Measurements from ENCODE around the gene NPTXR. TPM values are rescaled to one million over a fixed set of nuclear protein-coding genes. Genes with fewer than 3 reads are reported as not detected.
A peak's percentile ranks its signal among the peaks of the same experiment; 100 is the strongest.

NPTXR gene
- total and polyA plus RNA-seq, 5 donors, result 23.8 to 51.1 (median 32.3) TPM

GRCh38 chr22:38782402-38783094 lies 61.3 kb downstream of the NPTXR start:
- H3K27me3 ChIP-seq (ENCODE audit: control insufficient read depth, insufficient read depth), result no peaks in the 10 kb centered on the region
- no peak overlapping the region for H3K4me3 ChIP-seq (ENCODE audit: low read length)
- peak; percentile 11 to 19 for ATAC-seq
- no peak for DNase-seq
- H3K9me3 ChIP-seq (ENCODE audit: control insufficient read depth, low read length), result no peaks in the 10 kb centered on the region
- 55% methylated on average over 13 of the region's 13 CpGs for WGBS
- no peak overlapping the region for H3K27ac ChIP-seq (ENCODE audit: low read length)
- H3K4me1 ChIP-seq (ENCODE audit: control insufficient read depth, insufficient read depth, low read length), result peaks cover 14% of the 10 kb centered on the region
- intact Hi-C loops (cut with DNase I), result no loop called here

DNA sequence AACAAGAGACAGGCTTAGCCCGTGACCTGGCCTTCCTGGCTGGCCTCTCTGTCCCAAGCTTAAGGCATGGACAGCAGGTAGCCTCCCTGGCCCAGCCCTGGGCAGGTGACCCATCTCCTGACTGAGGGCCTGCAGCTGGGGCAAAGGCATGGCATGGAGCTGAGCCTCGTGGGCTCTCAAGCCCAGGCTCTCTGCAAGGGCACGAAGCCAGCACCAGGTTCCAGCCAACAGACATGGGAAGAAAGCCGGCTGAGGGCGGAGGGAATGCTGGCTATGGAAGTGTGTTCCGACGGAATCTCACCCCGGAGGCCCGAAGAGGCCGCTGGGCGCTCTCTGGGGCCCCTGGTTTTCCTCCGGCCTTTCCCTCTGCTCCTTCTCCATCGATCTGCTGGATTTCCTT lies 62.8 kb downstream of the NPTXR start:
- intact Hi-C loops (cut with DNase I), result no loop called here
- ATAC-seq (peak; percentile 20 to 27), DNase-seq (peak; percentile 65 to 88 (median 86))
- no peak overlapping the region for H3K4me3 ChIP-seq (ENCODE audit: low read length)
- H3K27ac ChIP-seq (ENCODE audit: low read length), result peak overlapping the region; percentile 32
- peaks cover 10% of the 10 kb centered on the region for H3K4me1 ChIP-seq (ENCODE audit: control insufficient read depth, insufficient read depth, low read length)
- H3K9me3 ChIP-seq (ENCODE audit: control insufficient read depth, low read length), result no peaks in the 10 kb centered on the region
- no peaks in the 10 kb centered on the region for H3K27me3 ChIP-seq (ENCODE audit: control insufficient read depth, insufficient read depth)
- 59% methylated on average over 13 of the region's 13 CpGs for WGBS

DNA sequence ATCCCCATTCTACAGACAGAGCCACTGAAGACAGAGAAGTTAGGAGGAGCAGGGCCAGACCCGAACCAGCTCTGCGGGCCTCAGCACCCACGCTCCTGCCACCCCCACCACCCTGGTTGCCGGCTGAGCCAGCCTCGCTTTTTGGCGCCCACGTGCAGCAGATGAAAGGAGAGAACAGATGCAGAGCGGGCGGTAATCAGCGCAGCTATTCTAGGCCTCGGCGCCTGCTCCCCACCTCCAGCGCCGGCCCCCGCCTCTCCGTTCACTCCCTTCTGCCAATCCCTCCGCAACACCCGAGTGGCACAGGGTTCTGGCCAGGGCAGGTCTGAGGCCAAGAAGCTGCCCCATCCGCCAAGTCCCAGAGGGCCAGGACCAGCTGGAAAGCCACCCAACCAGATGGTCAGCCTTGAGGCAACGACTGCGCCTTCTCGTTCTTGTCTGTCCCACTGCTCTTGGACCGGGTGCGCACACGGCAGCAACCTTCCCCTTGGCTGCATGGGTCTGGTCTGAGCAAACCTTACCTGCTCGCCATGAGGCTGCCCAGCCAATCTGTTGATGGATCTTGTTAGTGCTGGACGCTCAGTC lies 66.6 kb downstream of the NPTXR start:
- peak in 1 of 3 donors; percentile 79 for DNase-seq
- no peaks in the 10 kb centered on the region for H3K9me3 ChIP-seq (ENCODE audit: control insufficient read depth, low read length)

GRCh38 chr22:38776086-38776485 lies 67.7 kb downstream of the NPTXR start:
- no peaks in the 10 kb centered on the region for H3K4me1 ChIP-seq (ENCODE audit: control insufficient read depth, insufficient read depth, low read length)
- H3K4me3 ChIP-seq (ENCODE audit: low read length), result no peak overlapping the region
- no peaks in the 10 kb centered on the region for H3K27me3 ChIP-seq (ENCODE audit: control insufficient read depth, insufficient read depth)
- no peak for DNase-seq
- intact Hi-C loops (cut with DNase I), result loop anchor here in 2 of 4 donors (10.0 kb wide), 2 partner anchors 69 to 349 kb away; partner anchors contain the start of gene NPTXR (in 1 of the 2)
- no peak overlapping the region for H3K27ac ChIP-seq (ENCODE audit: low read length)
- 59% methylated on average over 6 of the region's 6 CpGs for WGBS
- ATAC-seq, result no peak
- H3K9me3 ChIP-seq (ENCODE audit: control insufficient read depth, low read length), result no peaks in the 10 kb centered on the region

More for the DNA sequence above, 66.6 kb downstream of the NPTXR start:
- H3K4me1 ChIP-seq (ENCODE audit: control insufficient read depth, insufficient read depth, low read length), result peaks cover 5% of the 10 kb centered on the region
- WGBS, result 74% methylated on average over 27 of the region's 27 CpGs
- peak; percentile 38 to 44 for ATAC-seq
- H3K27me3 ChIP-seq (ENCODE audit: control insufficient read depth, insufficient read depth), result no peaks in the 10 kb centered on the region
- H3K27ac ChIP-seq (ENCODE audit: low read length), result no peak overlapping the region
- intact Hi-C loops (cut with DNase I), result loop anchor here in 2 of 4 donors (10.0 kb wide), 2 partner anchors 68 to 348 kb away; partner anchors contain the start of gene NPTXR (in 1 of the 2)
- no peak overlapping the region for H3K4me3 ChIP-seq (ENCODE audit: low read length)

DNA sequence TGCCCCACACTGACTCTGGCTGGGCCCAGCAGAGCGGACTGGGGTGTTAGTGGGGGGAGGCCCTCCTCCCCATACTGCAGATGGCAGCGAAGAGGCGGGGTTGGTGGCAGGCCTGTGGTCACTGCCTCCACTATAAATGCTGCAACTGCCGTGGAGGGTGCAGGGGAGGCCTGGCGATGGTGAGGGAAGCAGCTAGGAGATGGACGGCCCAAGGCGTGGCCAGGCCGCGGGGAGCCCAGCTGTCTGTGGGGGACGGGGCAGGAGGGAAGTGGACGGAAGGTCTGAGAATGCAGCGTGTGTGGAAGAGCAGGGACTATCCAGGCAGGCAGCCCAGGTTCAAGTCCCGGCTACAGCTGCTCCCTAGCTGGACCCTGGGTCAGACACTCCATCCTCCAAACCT lies 68.2 kb downstream of the NPTXR start:
- intact Hi-C loops (cut with DNase I), result loop anchor here in 2 of 4 donors (10.0 kb wide), 2 partner anchors 69 to 349 kb away; partner anchors contain the start of gene NPTXR (in 1 of the 2)
- H3K4me3 ChIP-seq (ENCODE audit: low read length), result no peak overlapping the region
- H3K4me1 ChIP-seq (ENCODE audit: control insufficient read depth, insufficient read depth, low read length), result no peaks in the 10 kb centered on the region
- H3K9me3 ChIP-seq (ENCODE audit: control insufficient read depth, low read length), result no peaks in the 10 kb centered on the region
- ATAC-seq (no peak), DNase-seq (no peak)
- WGBS, result 73% methylated on average over 13 of the region's 13 CpGs
- H3K27ac ChIP-seq (ENCODE audit: low read length), result no peak overlapping the region
- no peaks in the 10 kb centered on the region for H3K27me3 ChIP-seq (ENCODE audit: control insufficient read depth, insufficient read depth)

- Histone ChIP-seq H3K9me3 (ENCODE audit: control insufficient read depth, low read length) (no peaks in the 10 kb centered on the region), H3K27me3 (ENCODE audit: control insufficient read depth, insufficient read depth) (no peaks in the 10 kb centered on the region), H3K27ac (ENCODE audit: low read length) (no peak overlapping the region), H3K4me1 (ENCODE audit: control insufficient read depth, insufficient read depth, low read length) (no peaks in the 10 kb centered on the region), H3K4me3 (ENCODE audit: low read length) (no peak overlapping the region)
- ATAC-seq (no peak), DNase-seq (peak in 1 of 3 donors; percentile 13)
- intact Hi-C loops (cut with DNase I), result loop anchor here in 2 of 4 donors (5.0 to 10.0 kb wide), 3 partner anchors 68 to 350 kb away; partner anchors contain the start of gene NPTXR (in 2 of the 2)
- 62% methylated on average over 11 of the region's 11 CpGs for WGBS
Measured at GRCh38 chr22:38774496-38775166, 69.2 kb downstream of the NPTXR start.

GRCh38 chr22:38773363-38773946 lies 70.4 kb downstream of the NPTXR start:
- 98% methylated on average over 4 of the region's 4 CpGs for WGBS
- H3K4me1 ChIP-seq (ENCODE audit: control insufficient read depth, insufficient read depth, low read length), result no peaks in the 10 kb centered on the region
- intact Hi-C loops (cut with DNase I), result loop anchor here in 2 of 4 donors (5.0 to 10.0 kb wide), 3 partner anchors 69 to 351 kb away; partner anchors contain the start of gene NPTXR (in 2 of the 2)

DNA sequence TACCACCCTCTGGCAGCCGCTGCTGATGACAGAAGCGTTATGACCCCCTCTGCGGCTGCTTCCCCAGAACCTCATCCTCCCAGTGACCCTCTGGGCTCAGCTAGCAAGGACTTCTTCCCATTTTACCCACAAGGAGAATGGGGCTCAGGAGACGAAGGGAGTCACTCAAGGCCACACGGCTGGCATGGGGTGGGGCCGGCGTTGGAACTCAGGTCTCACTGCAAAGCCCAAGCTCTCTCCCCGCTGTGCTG lies 71.3 kb downstream of the NPTXR start:
- Histone ChIP-seq H3K4me3 (ENCODE audit: low read length) (no peak overlapping the region), H3K27me3 (ENCODE audit: control insufficient read depth, insufficient read depth) (no peaks in the 10 kb centered on the region), H3K27ac (ENCODE audit: low read length) (no peak overlapping the region), H3K9me3 (ENCODE audit: control insufficient read depth, low read length) (no peaks in the 10 kb centered on the region), H3K4me1 (ENCODE audit: control insufficient read depth, insufficient read depth, low read length) (no peaks in the 10 kb centered on the region)
- intact Hi-C loops (cut with DNase I), result loop anchor here in 2 of 4 donors (5.0 to 10.0 kb wide), 3 partner anchors 70 to 352 kb away; partner anchors contain the start of gene NPTXR (in 2 of the 2)
- DNase-seq (no peak), ATAC-seq (no peak)
- 71% methylated on average over 8 of the region's 8 CpGs for WGBS

More at GRCh38 chr22:38773363-38773946, 70.4 kb downstream of the NPTXR start:
- Histone ChIP-seq H3K27me3 (ENCODE audit: control insufficient read depth, insufficient read depth) (no peaks in the 10 kb centered on the region), H3K4me3 (ENCODE audit: low read length) (no peak overlapping the region), H3K9me3 (ENCODE audit: control insufficient read depth, low read length) (no peaks in the 10 kb centered on the region), H3K27ac (ENCODE audit: low read length) (no peak overlapping the region)
- DNase-seq (no peak), ATAC-seq (no peak)

- DNase-seq (peak in 2 of 3 donors; percentile 3 to 42), ATAC-seq (no peak)
- 92% methylated on average over 16 of the region's 16 CpGs for WGBS
- intact Hi-C loops (cut with DNase I), result loop anchor here in 2 of 4 donors (5.0 to 10.0 kb wide), 3 partner anchors 72 to 354 kb away; partner anchors contain the start of gene NPTXR (in 2 of the 2)
- no peak overlapping the region for H3K27ac ChIP-seq (ENCODE audit: low read length)
- no peaks in the 10 kb centered on the region for H3K27me3 ChIP-seq (ENCODE audit: control insufficient read depth, insufficient read depth)
- no peaks in the 10 kb centered on the region for H3K4me1 ChIP-seq (ENCODE audit: control insufficient read depth, insufficient read depth, low read length)
- no peaks in the 10 kb centered on the region for H3K9me3 ChIP-seq (ENCODE audit: control insufficient read depth, low read length)
- no peak overlapping the region for H3K4me3 ChIP-seq (ENCODE audit: low read length)
Measured at GRCh38 chr22:38770257-38770949, 73.4 kb downstream of the NPTXR start.

Data from right cardiac atrium (tissue), 5 donors.